ENCODE measurements around the gene CT47C1. TPM values are rescaled to one million over a fixed set of nuclear protein-coding genes. Genes with fewer than 3 reads are reported as not detected.

CT47C1 gene
- polyA plus RNA-seq, 1 donor (not counting 4 experiments of a cell fraction or from before 2014, with no cell fraction given) = not detected

GRCh38 chrX:119073200-119073905 lies 560 bp downstream of the CT47C1 start:
- no peaks in the 10 kb centered on the region for H3K36me3 ChIP-seq (ENCODE audit: control insufficient read depth in 2 of 2, extremely low read depth in 1 of 2, insufficient read depth in 2 of 2, low read length in 2 of 2)
- peaks cover 3% of the 10 kb centered on the region for H3K27me3 ChIP-seq (ENCODE audit: control insufficient read depth, extremely low read depth, insufficient read depth, low read length)
- no peaks in the 10 kb centered on the region for H3K4me1 ChIP-seq (ENCODE audit: control insufficient read depth, extremely low read depth, insufficient read depth, low read length)
- dilution Hi-C loops (cut with MboI; ENCODE audit: extremely low pct_ligation_motif_present, low sequenced_read_pairs) = no loop called here
- H3K4me2 ChIP-seq (ENCODE audit: control insufficient read depth, extremely low read depth, insufficient read depth, low read depth, low read length) = no peak overlapping the region
- H4K20me1 ChIP-seq (ENCODE audit: control insufficient read depth, extremely low read depth, insufficient read depth, low read length) = no peaks in the 10 kb centered on the region
- no peak overlapping the region for H3K9ac ChIP-seq (ENCODE audit: control insufficient read depth, extremely low read depth, insufficient read depth, low read length)
- TF ChIP-seq CTCF (optimal IDR thresholded peaks at IDR 0.05 in 1 of 3, IDR thresholded peaks at IDR 0.05 in 1 of 3, conservative IDR thresholded peaks at IDR 0.05 in 1 of 3; ENCODE audit: extremely low read depth in 1 of 3, insufficient read depth in 2 of 3, low read length in 3 of 3) (no peak), EZH2 (IDR thresholded peaks at IDR 0.05; ENCODE audit: low read length) (no peak)
- H3K9me1 ChIP-seq (ENCODE audit: control insufficient read depth, extremely low read depth, insufficient read depth, low read length) = no peaks in the 10 kb centered on the region
- no peak overlapping the region for H2AFZ ChIP-seq (ENCODE audit: control insufficient read depth, low read length)
- FAIRE-seq = no peak
- no peaks in the 10 kb centered on the region for H3K9me3 ChIP-seq (ENCODE audit: control insufficient read depth, low read depth, low read length)
- no peaks in the 10 kb centered on the region for H3K79me2 ChIP-seq (ENCODE audit: control insufficient read depth, insufficient read depth, low read length)
- H3K27ac ChIP-seq (ENCODE audit: control insufficient read depth, insufficient read depth, low read length) = no peak overlapping the region
- no peak overlapping the region for H3K4me3 ChIP-seq (ENCODE audit: control insufficient read depth in 2 of 3, extremely low read depth in 1 of 3, insufficient read depth in 2 of 3, low read depth in 1 of 3, low read length in 3 of 3)
- no peak for DNase-seq (ENCODE audit: low read depth, low spot score)

GRCh38 chrX:119073911-119074310 lies 1.1 kb downstream of the CT47C1 start:
- Histone ChIP-seq H3K4me3 (ENCODE audit: control insufficient read depth in 2 of 3, extremely low read depth in 1 of 3, insufficient read depth in 2 of 3, low read depth in 1 of 3, low read length in 3 of 3) (no peak overlapping the region), H3K27ac (ENCODE audit: control insufficient read depth, insufficient read depth, low read length) (no peak overlapping the region), H3K4me2 (ENCODE audit: control insufficient read depth, extremely low read depth, insufficient read depth, low read depth, low read length) (no peak overlapping the region), H2AFZ (ENCODE audit: control insufficient read depth, low read length) (no peak overlapping the region), H3K4me1 (ENCODE audit: control insufficient read depth, extremely low read depth, insufficient read depth, low read length) (no peaks in the 10 kb centered on the region), H3K9ac (ENCODE audit: control insufficient read depth, extremely low read depth, insufficient read depth, low read length) (no peak overlapping the region), H4K20me1 (ENCODE audit: control insufficient read depth, extremely low read depth, insufficient read depth, low read length) (no peaks in the 10 kb centered on the region), H3K27me3 (ENCODE audit: control insufficient read depth, extremely low read depth, insufficient read depth, low read length) (peaks cover 3% of the 10 kb centered on the region), H3K36me3 (ENCODE audit: control insufficient read depth in 2 of 2, extremely low read depth in 1 of 2, insufficient read depth in 2 of 2, low read length in 2 of 2) (no peaks in the 10 kb centered on the region), H3K79me2 (ENCODE audit: control insufficient read depth, insufficient read depth, low read length) (no peaks in the 10 kb centered on the region), H3K9me1 (ENCODE audit: control insufficient read depth, extremely low read depth, insufficient read depth, low read length) (no peaks in the 10 kb centered on the region), H3K9me3 (ENCODE audit: control insufficient read depth, low read depth, low read length) (no peaks in the 10 kb centered on the region)
- FAIRE-seq = no peak
- TF ChIP-seq CTCF (optimal IDR thresholded peaks at IDR 0.05 in 1 of 3, IDR thresholded peaks at IDR 0.05 in 1 of 3, conservative IDR thresholded peaks at IDR 0.05 in 1 of 3; ENCODE audit: extremely low read depth in 1 of 3, insufficient read depth in 2 of 3, low read length in 3 of 3) = no peak
- TF ChIP-seq EZH2 (IDR thresholded peaks at IDR 0.05; ENCODE audit: low read length) = no peak
- DNase-seq (ENCODE audit: low read depth, low spot score) = no peak
- dilution Hi-C loops (cut with MboI; ENCODE audit: extremely low pct_ligation_motif_present, low sequenced_read_pairs) = no loop called here

All from keratinocyte (primary cell).